Activated naive CD4-positive, alpha-beta T cell treated with anti-CD3 and anti-CD28 coated beads for 36 hours (primary cell): Measurements from ENCODE around the gene HLX. TPM values are rescaled to one million over a fixed set of nuclear protein-coding genes. Genes with fewer than 3 reads are reported as not detected.

Experiments
- CTCF ChIA-PET: fragments of 350-600 bp; sonication (Branson Sonifier 250); formaldehyde crosslinking; loops from one replicate; lab custom pipeline; 2021; ENCODE audit warnings: antibody characterized with exemption; lab: Charles Lee
- DNase-seq: peaks from one replicate; pipeline ENCODE4 v3.0.0-alpha.2; 2020
- H3K27ac Mint-ChIP-seq: one replicate; pipeline ENCODE4 v1.8.0; 2021; ENCODE audit warnings: mild to moderate bottlenecking, mixed read lengths
- H3K27me3 Mint-ChIP-seq: one replicate; pipeline ENCODE4 v1.8.0; 2021; ENCODE audit warnings: low read depth, mixed read lengths
- H3K36me3 Mint-ChIP-seq: one replicate; pipeline ENCODE4 v1.8.0; 2021; ENCODE audit warnings: low read depth, mixed read lengths
- H3K4me1 Mint-ChIP-seq: one replicate; pipeline ENCODE4 v1.8.0; 2021; ENCODE audit warnings: low read depth, mixed read lengths
- H3K4me3 Mint-ChIP-seq: one replicate; pipeline ENCODE4 v1.8.0; 2021; ENCODE audit warnings: mild to moderate bottlenecking, moderate library complexity, mixed read lengths
- H3K9me3 Mint-ChIP-seq: one replicate; pipeline ENCODE4 v1.8.0; 2021; ENCODE audit warnings: mixed read lengths
- intact Hi-C: fragments of 100-400 bp; cut with micrococcal nuclease; formaldehyde crosslinking; loops from one replicate; pipeline ENCODE4 v1.15.1; 2023
- total RNA-seq, 2 experiments: library from RNA; stranded (reverse); gene quantifications; one replicate each; pipeline ENCODE4 v1.2.3, GENCODE V29; 2021

Gene HLX
- total RNA-seq, 2 experiments from 2014 or later: 0.12 TPM; not detected in 1

GRCh38 chr1:220892997-220893700, 13.9 kb downstream of the HLX start:
- CTCF ChIA-PET: interaction anchor here (0.6 kb wide), 1 partner anchor 419 kb away, joined by 3 read pairs; no protein-coding TSS in a partner anchor
- DNase-seq: no peak
- Mint-ChIP-seq H3K4me3 (no peak overlapping the region), H3K4me1 (peaks cover 14% of the 10 kb centered on the region), H3K27me3 (peaks cover 80% of the 10 kb centered on the region), H3K27ac (no peak overlapping the region), H3K36me3 (no peaks in the 10 kb centered on the region), H3K9me3 (peaks cover 3% of the 10 kb centered on the region)
- intact Hi-C loops: loop anchor here (2.0 kb wide), 1 partner anchor 14 kb away; the partner anchor contains the start of gene HLX

DNA sequence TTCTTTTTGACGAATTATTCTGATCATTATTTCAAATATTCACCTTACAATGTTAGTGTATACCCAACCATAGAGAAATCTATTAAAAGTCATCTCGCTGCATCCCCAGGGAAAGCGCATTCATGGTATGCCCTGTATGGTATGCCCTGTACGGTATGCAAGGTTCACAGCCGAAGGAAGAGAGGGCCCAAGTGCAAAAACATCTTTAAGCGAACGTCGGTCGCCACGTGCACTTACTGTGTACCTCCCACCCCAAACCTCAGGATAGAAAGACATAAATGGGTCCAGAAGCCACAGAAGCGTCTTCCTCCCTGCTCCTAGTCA, 14.4 kb downstream of the HLX start:
- peaks cover 3% of the 10 kb centered on the region for H3K9me3 Mint-ChIP-seq
- intact Hi-C loops: loop anchor here (2.0 kb wide), 1 partner anchor 15 kb away; the partner anchor contains the start of gene HLX
- H3K27ac Mint-ChIP-seq: no peak overlapping the region
- H3K4me3 Mint-ChIP-seq: no peak overlapping the region
- H3K36me3 Mint-ChIP-seq: no peaks in the 10 kb centered on the region
- CTCF ChIA-PET: no interaction called here
- H3K27me3 Mint-ChIP-seq: peaks cover 75% of the 10 kb centered on the region
- H3K4me1 Mint-ChIP-seq: peaks cover 14% of the 10 kb centered on the region
- DNase-seq: no peak

DNA sequence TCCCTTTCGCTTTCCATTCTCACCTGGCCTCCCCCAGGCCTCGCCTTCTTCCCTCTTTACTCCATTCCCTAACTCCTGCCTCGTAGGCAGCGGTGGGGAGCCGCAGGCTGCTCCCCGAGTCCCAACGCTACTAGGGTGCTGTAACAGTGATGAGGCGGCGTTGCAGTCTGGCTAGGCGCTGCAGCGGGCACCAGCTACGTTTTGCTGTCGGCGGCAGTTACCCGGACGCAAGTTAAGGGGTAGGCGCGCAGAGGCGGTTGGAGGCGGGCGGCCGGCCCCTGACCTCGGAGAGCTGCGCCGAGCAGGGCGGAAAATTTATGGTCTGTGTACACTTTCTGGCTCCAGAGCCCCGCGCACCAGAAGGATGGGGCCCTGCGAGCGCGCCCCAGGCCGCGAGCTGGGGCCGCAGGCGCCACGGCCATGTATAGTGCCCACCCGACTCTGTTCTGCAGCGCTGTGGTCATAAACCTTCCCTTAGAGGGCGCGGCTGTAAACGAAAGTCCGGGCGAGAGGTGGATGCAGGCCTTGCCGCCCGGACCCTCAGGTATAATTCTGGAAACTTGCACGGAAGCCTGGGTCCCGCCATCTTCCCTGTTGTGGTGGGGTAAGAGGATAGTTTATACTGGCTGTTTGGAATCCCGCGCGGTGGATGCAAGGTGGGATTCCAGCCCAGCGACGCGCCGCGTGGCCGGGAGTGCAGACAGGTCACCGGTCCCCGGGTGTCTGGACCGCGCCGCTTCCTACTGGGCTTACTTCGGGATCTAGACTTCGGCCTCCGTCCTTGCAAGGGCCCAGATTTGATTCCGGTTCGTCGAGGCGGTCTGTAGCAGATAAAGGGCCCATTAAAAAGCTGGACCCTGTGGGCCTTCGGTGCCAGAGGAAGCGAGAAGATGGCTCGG, 15.0 kb downstream of the HLX start:
- Mint-ChIP-seq H3K27me3 (peaks cover 70% of the 10 kb centered on the region), H3K4me1 (peaks cover 14% of the 10 kb centered on the region), H3K9me3 (peaks cover 3% of the 10 kb centered on the region), H3K4me3 (no peak overlapping the region), H3K36me3 (no peaks in the 10 kb centered on the region), H3K27ac (no peak overlapping the region)
- no peak for DNase-seq
- intact Hi-C loops: no loop called here
- CTCF ChIA-PET: no interaction called here

- Mint-ChIP-seq H3K27me3 (peaks cover 64% of the 10 kb centered on the region), H3K9me3 (peaks cover 3% of the 10 kb centered on the region), H3K36me3 (no peaks in the 10 kb centered on the region), H3K27ac (no peak overlapping the region), H3K4me1 (peaks cover 14% of the 10 kb centered on the region), H3K4me3 (no peak overlapping the region)
- DNase-seq: no peak
- intact Hi-C loops: no loop called here
- CTCF ChIA-PET: no interaction called here
Measured at GRCh38 chr1:220894924-220895256, 15.6 kb downstream of the HLX start.

DNA sequence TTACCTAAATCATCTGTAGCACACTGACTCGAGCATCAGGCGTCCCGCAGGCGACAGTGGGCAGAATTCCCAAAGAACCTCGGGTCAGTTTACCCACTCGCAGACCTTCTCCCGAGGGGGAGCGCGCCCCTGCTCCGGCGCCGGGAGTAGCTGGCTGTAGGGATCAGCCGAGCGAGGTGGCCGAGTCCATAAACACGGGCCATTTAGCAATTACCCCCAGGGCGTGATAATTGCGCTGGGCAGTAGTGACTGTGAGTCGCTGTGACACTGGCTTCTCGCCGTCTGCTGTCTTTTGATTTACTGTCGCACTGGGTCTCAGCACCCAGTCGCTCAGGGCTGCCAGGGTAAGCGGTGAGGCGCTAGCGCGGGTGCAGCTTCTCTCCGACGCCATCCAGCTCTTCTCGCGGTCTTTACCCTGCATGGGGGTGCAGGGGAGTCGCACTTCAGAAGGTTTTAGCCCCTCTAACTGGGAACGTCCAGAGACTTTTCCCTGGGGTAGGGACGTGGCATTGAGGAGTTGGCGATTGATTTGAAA, 16.2 kb downstream of the HLX start:
- Mint-ChIP-seq H3K36me3 (no peaks in the 10 kb centered on the region), H3K4me3 (no peak overlapping the region), H3K9me3 (peaks cover 3% of the 10 kb centered on the region), H3K27ac (no peak overlapping the region), H3K27me3 (peaks cover 64% of the 10 kb centered on the region), H3K4me1 (peaks cover 14% of the 10 kb centered on the region)
- DNase-seq: no peak
- intact Hi-C loops: no loop called here
- CTCF ChIA-PET: no interaction called here

GRCh38 chr1:220896092-220896491, 16.8 kb downstream of the HLX start:
- Mint-ChIP-seq H3K4me1 (peaks cover 14% of the 10 kb centered on the region), H3K4me3 (no peak overlapping the region), H3K27me3 (peaks cover 62% of the 10 kb centered on the region), H3K9me3 (peaks cover 3% of the 10 kb centered on the region), H3K27ac (no peak overlapping the region), H3K36me3 (no peaks in the 10 kb centered on the region)
- CTCF ChIA-PET: no interaction called here
- intact Hi-C loops: no loop called here
- DNase-seq: no peak

- H3K4me1 Mint-ChIP-seq: no peaks in the 10 kb centered on the region
- H3K36me3 Mint-ChIP-seq: no peaks in the 10 kb centered on the region
- H3K4me3 Mint-ChIP-seq: no peak overlapping the region
- no peak for DNase-seq
- intact Hi-C loops: no loop called here
- peaks cover 24% of the 10 kb centered on the region for H3K27me3 Mint-ChIP-seq
- H3K27ac Mint-ChIP-seq: no peak overlapping the region
- CTCF ChIA-PET: interaction anchor here (0.6 kb wide), 2 partner anchors 33 to 77 kb away, joined by 3 to 4 read pairs; no protein-coding TSS in a partner anchor
- no peaks in the 10 kb centered on the region for H3K9me3 Mint-ChIP-seq
Measured at GRCh38 chr1:220900842-220901241, 21.6 kb downstream of the HLX start.

- no peak for DNase-seq
- H3K27me3 Mint-ChIP-seq: peaks cover 23% of the 10 kb centered on the region
- CTCF ChIA-PET: interaction anchor here (0.6 kb wide), 1 partner anchor 616 kb away, joined by 3 read pairs; no protein-coding TSS in a partner anchor
- H3K4me1 Mint-ChIP-seq: no peaks in the 10 kb centered on the region
- H3K27ac Mint-ChIP-seq: no peak overlapping the region
- no peaks in the 10 kb centered on the region for H3K36me3 Mint-ChIP-seq
- H3K9me3 Mint-ChIP-seq: no peaks in the 10 kb centered on the region
- no peak overlapping the region for H3K4me3 Mint-ChIP-seq
- intact Hi-C loops: no loop called here
Measured at GRCh38 chr1:220901881-220902280, 22.6 kb downstream of the HLX start.

GRCh38 chr1:220902916-220903315, 23.7 kb downstream of the HLX start:
- intact Hi-C loops: no loop called here
- CTCF ChIA-PET: no interaction called here
- DNase-seq: no peak
- no peak overlapping the region for H3K4me3 Mint-ChIP-seq
- no peak overlapping the region for H3K27ac Mint-ChIP-seq
- H3K4me1 Mint-ChIP-seq: no peaks in the 10 kb centered on the region
- no peaks in the 10 kb centered on the region for H3K9me3 Mint-ChIP-seq
- H3K27me3 Mint-ChIP-seq: peaks cover 21% of the 10 kb centered on the region
- no peaks in the 10 kb centered on the region for H3K36me3 Mint-ChIP-seq

GRCh38 chr1:220904876-220905275, 25.6 kb downstream of the HLX start:
- intact Hi-C loops: no loop called here
- H3K4me1 Mint-ChIP-seq: no peaks in the 10 kb centered on the region
- H3K27ac Mint-ChIP-seq: no peak overlapping the region
- no peaks in the 10 kb centered on the region for H3K9me3 Mint-ChIP-seq
- no peaks in the 10 kb centered on the region for H3K36me3 Mint-ChIP-seq
- DNase-seq: no peak
- CTCF ChIA-PET: interaction anchor here (0.6 to 0.7 kb wide), 2 partner anchors 212 to 1051 kb away, joined by 3 read pairs; no protein-coding TSS in a partner anchor
- H3K4me3 Mint-ChIP-seq: no peak overlapping the region
- peaks cover 22% of the 10 kb centered on the region for H3K27me3 Mint-ChIP-seq

- H3K4me1 Mint-ChIP-seq: no peaks in the 10 kb centered on the region
- H3K36me3 Mint-ChIP-seq: no peaks in the 10 kb centered on the region
- H3K27me3 Mint-ChIP-seq: peaks cover 16% of the 10 kb centered on the region
- H3K4me3 Mint-ChIP-seq: no peak overlapping the region
- no peak overlapping the region for H3K27ac Mint-ChIP-seq
- intact Hi-C loops: no loop called here
- H3K9me3 Mint-ChIP-seq: no peaks in the 10 kb centered on the region
- CTCF ChIA-PET: interaction anchor here (0.6 kb wide), 1 partner anchor 709 kb away, joined by 5 read pairs; no protein-coding TSS in a partner anchor
- no peak for DNase-seq
Measured at GRCh38 chr1:220905650-220906560, 26.7 kb downstream of the HLX start.
